ENCODE results near the gene MAGEB2.

The MAGEB2 gene

GRCh38 chrX:30248854-30249253 is 33.5 kb downstream of the MAGEB2 start:
- no peak for TF ChIP-seq EZH2 (IDR thresholded peaks at IDR 0.05; ENCODE audit: borderline replicate concordance, low read length)
- no peak for TF ChIP-seq CTCF (IDR thresholded peaks at IDR 0.05; ENCODE audit: low read length)
- Histone ChIP-seq H3F3A (ENCODE audit: insufficient read depth, low read length) (no peaks in the 10 kb centered on the region), H3K4me2 (ENCODE audit: low read length) (no peak overlapping the region), H3K36me3 (ENCODE audit: insufficient read depth, low read length) (no peaks in the 10 kb centered on the region), H3K4me3 (ENCODE audit: low read depth, low read length, poor library complexity, severe bottlenecking) (no peak overlapping the region), H3K27me3 (ENCODE audit: insufficient read depth, low read length) (no peaks in the 10 kb centered on the region), H3K27ac (ENCODE audit: low read depth, low read length, poor library complexity, severe bottlenecking) (no peak overlapping the region), H3K9me2 (ENCODE audit: low read depth, low read length) (no peaks in the 10 kb centered on the region), H2AFZ (ENCODE audit: low read length) (no peak overlapping the region), H3K4me1 (ENCODE audit: insufficient read depth, low read length, severe bottlenecking) (no peaks in the 10 kb centered on the region), H3K9ac (ENCODE audit: low read length) (no peak overlapping the region), H3K79me2 (ENCODE audit: insufficient read depth, low read length) (no peaks in the 10 kb centered on the region), H3K9me3 (ENCODE audit: low read length) (no peaks in the 10 kb centered on the region), H4K20me1 (ENCODE audit: insufficient read depth, low read length) (no peaks in the 10 kb centered on the region)

GRCh38 chrX:30253257-30253656 is 37.9 kb downstream of the MAGEB2 start:
- no peak overlapping the region for H3K9ac ChIP-seq (ENCODE audit: low read length)
- no peaks in the 10 kb centered on the region for H3K36me3 ChIP-seq (ENCODE audit: insufficient read depth, low read length)
- TF ChIP-seq EZH2 (IDR thresholded peaks at IDR 0.05; ENCODE audit: borderline replicate concordance, low read length), result no peak
- no peak for TF ChIP-seq CTCF (IDR thresholded peaks at IDR 0.05; ENCODE audit: low read length)
- no peaks in the 10 kb centered on the region for H3K4me1 ChIP-seq (ENCODE audit: insufficient read depth, low read length, severe bottlenecking)
- no peaks in the 10 kb centered on the region for H3K79me2 ChIP-seq (ENCODE audit: insufficient read depth, low read length)
- no peaks in the 10 kb centered on the region for H4K20me1 ChIP-seq (ENCODE audit: insufficient read depth, low read length)
- no peak overlapping the region for H3K27ac ChIP-seq (ENCODE audit: low read depth, low read length, poor library complexity, severe bottlenecking)
- no peaks in the 10 kb centered on the region for H3K27me3 ChIP-seq (ENCODE audit: insufficient read depth, low read length)
- no peak overlapping the region for H3K4me2 ChIP-seq (ENCODE audit: low read length)
- no peaks in the 10 kb centered on the region for H3F3A ChIP-seq (ENCODE audit: insufficient read depth, low read length)
- H3K9me3 ChIP-seq (ENCODE audit: low read length), result no peaks in the 10 kb centered on the region
- no peak overlapping the region for H3K4me3 ChIP-seq (ENCODE audit: low read depth, low read length, poor library complexity, severe bottlenecking)
- no peak overlapping the region for H2AFZ ChIP-seq (ENCODE audit: low read length)
- no peaks in the 10 kb centered on the region for H3K9me2 ChIP-seq (ENCODE audit: low read depth, low read length)

- Histone ChIP-seq H3F3A (ENCODE audit: insufficient read depth, low read length) (no peaks in the 10 kb centered on the region), H3K4me1 (ENCODE audit: insufficient read depth, low read length, severe bottlenecking) (no peaks in the 10 kb centered on the region), H3K27me3 (ENCODE audit: insufficient read depth, low read length) (no peaks in the 10 kb centered on the region), H3K27ac (ENCODE audit: low read depth, low read length, poor library complexity, severe bottlenecking) (no peak overlapping the region), H3K36me3 (ENCODE audit: insufficient read depth, low read length) (no peaks in the 10 kb centered on the region), H3K9ac (ENCODE audit: low read length) (no peak overlapping the region), H3K4me2 (ENCODE audit: low read length) (no peak overlapping the region), H3K9me2 (ENCODE audit: low read depth, low read length) (no peaks in the 10 kb centered on the region), H2AFZ (ENCODE audit: low read length) (no peak overlapping the region), H4K20me1 (ENCODE audit: insufficient read depth, low read length) (no peaks in the 10 kb centered on the region), H3K79me2 (ENCODE audit: insufficient read depth, low read length) (no peaks in the 10 kb centered on the region), H3K9me3 (ENCODE audit: low read length) (no peaks in the 10 kb centered on the region), H3K4me3 (ENCODE audit: low read depth, low read length, poor library complexity, severe bottlenecking) (no peak overlapping the region)
- TF ChIP-seq EZH2 (IDR thresholded peaks at IDR 0.05; ENCODE audit: borderline replicate concordance, low read length) (no peak), CTCF (IDR thresholded peaks at IDR 0.05; ENCODE audit: low read length) (no peak)
Observed at GRCh38 chrX:30259927-30260326, 44.6 kb downstream of the MAGEB2 start.
